HEK293 (cell line): ENCODE measurements around the gene RASAL2.

Source experiments
- CTCF ChIA-PET: fragments of 350-600 bp; formaldehyde crosslinking; extraction: SDS; loops from one replicate; lab custom pipeline; 2021; ENCODE audit warnings: antibody characterized with exemption; lab: Yijun Ruan, JAX
- POLR2A ChIA-PET: fragments of 300-600 bp; formaldehyde crosslinking; extraction: SDS; loops from one replicate; lab custom pipeline; 2020; ENCODE audit warnings: antibody characterized with exemption, inconsistent platforms; lab: Yijun Ruan, JAX
- H3K27ac ChIP-seq: fragments of 200-500 bp; sonication (Bioruptor generic); 2 replicates; pipeline ENCODE4 v1.5.1; 2014; ENCODE audit warnings: low read depth, low read length, control low read depth, inconsistent platforms; ENCODE audit errors: extremely low read depth
- H3K36me3 ChIP-seq, 2 experiments: fragments of 200-500 bp in 1 of 2; sonication (Bioruptor generic) in 1 of 2; 1 replicate in 1 of 2; 2 replicates in 1 of 2; pipeline ENCODE4 v1.5.1; 2014 to 2017; ENCODE audit warnings: inconsistent platforms in 2 of 2, low read length in 2 of 2; ENCODE audit not compliant: control insufficient read depth in 2 of 2, insufficient read depth in 1 of 2
- H3K4me1 ChIP-seq: fragments of 200-500 bp; sonication (Bioruptor generic); 2 replicates; pipeline ENCODE4 v1.5.1; 2014; ENCODE audit warnings: mild to moderate bottlenecking, low read length, inconsistent platforms; ENCODE audit not compliant: control insufficient read depth, insufficient read depth
- H3K4me3 ChIP-seq: 2 replicates; pipeline ENCODE4 v1.5.1; 2011; ENCODE audit warnings: low read depth, mild to moderate bottlenecking, control low read depth, low read length, moderate library complexity
- H3K9me3 ChIP-seq: fragments of 200-500 bp; sonication (Bioruptor generic); 2 replicates; pipeline ENCODE4 v1.5.1; 2014; ENCODE audit warnings: low read depth, low read length, inconsistent platforms; ENCODE audit not compliant: control insufficient read depth, insufficient read depth
- INSM2 ChIP-seq: fragments of 450-650 bp; formaldehyde crosslinking; IDR thresholded peaks from 2 replicates; pipeline ENCODE4 v1.5.1; 2016; ENCODE audit warnings: missing biosample characterization, missing genetic modification characterization
- MYNN ChIP-seq: fragments of 450-650 bp; formaldehyde crosslinking; IDR thresholded peaks from 2 replicates; pipeline ENCODE4 v1.5.1; 2016; ENCODE audit warnings: missing biosample characterization, missing genetic modification characterization, borderline replicate concordance
- ZBTB21 ChIP-seq: fragments of 450-650 bp; formaldehyde crosslinking; IDR thresholded peaks from 2 replicates; pipeline ENCODE4 v1.5.1; 2017; ENCODE audit warnings: missing biosample characterization, missing genetic modification characterization
- ZNF114 ChIP-seq: fragments of 450-650 bp; formaldehyde crosslinking; IDR thresholded peaks from 2 replicates; pipeline ENCODE4 v1.5.0; 2017; ENCODE audit warnings: missing biosample characterization, missing genetic modification characterization
- ZNF16 ChIP-seq: fragments of 450-650 bp; formaldehyde crosslinking; IDR thresholded peaks from 2 replicates; pipeline ENCODE4 v1.5.1; 2016; ENCODE audit warnings: low read depth, missing biosample characterization, missing genetic modification characterization
- ZNF18 ChIP-seq: fragments of 450-650 bp; formaldehyde crosslinking; IDR thresholded peaks from 2 replicates; pipeline ENCODE4 v1.5.1; 2016; ENCODE audit warnings: missing biosample characterization, missing genetic modification characterization
- ZNF2 ChIP-seq: fragments of 450-650 bp; formaldehyde crosslinking; IDR thresholded peaks from 2 replicates; pipeline ENCODE4 v1.5.1; 2016; ENCODE audit warnings: missing biosample characterization, missing genetic modification characterization
- ZNF221 ChIP-seq: fragments of 450-650 bp; formaldehyde crosslinking; IDR thresholded peaks from 2 replicates; pipeline ENCODE4 v1.5.1; 2017; ENCODE audit warnings: missing biosample characterization, missing genetic modification characterization, borderline replicate concordance
- ZNF248 ChIP-seq: fragments of 450-650 bp; formaldehyde crosslinking; IDR thresholded peaks from 2 replicates; pipeline ENCODE4 v1.5.1; 2017; ENCODE audit warnings: missing biosample characterization, missing genetic modification characterization
- ZNF366 ChIP-seq: fragments of 450-650 bp; formaldehyde crosslinking; conservative IDR thresholded peaks from 2 replicates; pipeline ENCODE4 v1.5.1; 2016; ENCODE audit warnings: missing biosample characterization, missing genetic modification characterization
- ZNF585B ChIP-seq: fragments of 450-650 bp; formaldehyde crosslinking; IDR thresholded peaks from 2 replicates; pipeline ENCODE4 v1.5.1; 2016; ENCODE audit warnings: missing biosample characterization, missing genetic modification characterization
- ZNF629 ChIP-seq: fragments of 450-650 bp; formaldehyde crosslinking; IDR thresholded peaks from 2 replicates; pipeline ENCODE4 v1.5.1; 2017; ENCODE audit warnings: missing biosample characterization, missing genetic modification characterization
- ZNF707 ChIP-seq: fragments of 450-650 bp; formaldehyde crosslinking; IDR thresholded peaks from 2 replicates; pipeline ENCODE4 v1.5.1; 2016; ENCODE audit warnings: missing biosample characterization, missing genetic modification characterization
- ZNF76 ChIP-seq: fragments of 450-650 bp; formaldehyde crosslinking; IDR thresholded peaks from 2 replicates; pipeline ENCODE4; 2016; ENCODE audit warnings: low read depth, missing biosample characterization, missing genetic modification characterization, borderline replicate concordance
- ZNF792 ChIP-seq: fragments of 450-650 bp; formaldehyde crosslinking; IDR thresholded peaks from 2 replicates; pipeline ENCODE4 v1.5.1; 2016; ENCODE audit warnings: missing biosample characterization, missing genetic modification characterization
- TF ChIP-seq, protein P1 (sequence below): fragments of 450-650 bp; formaldehyde crosslinking; IDR thresholded peaks from 2 replicates; pipeline ENCODE4 v1.5.1; 2016; ENCODE audit warnings: missing biosample characterization, missing genetic modification characterization
- TF ChIP-seq, protein P2 (sequence below): fragments of 450-650 bp; formaldehyde crosslinking; IDR thresholded peaks from 2 replicates; pipeline ENCODE4 v1.5.1; 2016; ENCODE audit warnings: missing biosample characterization, missing genetic modification characterization, borderline replicate concordance
- TF ChIP-seq, protein P3 (sequence below): fragments of 450-650 bp; formaldehyde crosslinking; IDR thresholded peaks from 2 replicates; pipeline ENCODE4 v1.5.1; 2016; ENCODE audit warnings: missing biosample characterization, missing genetic modification characterization

Gene RASAL2

GRCh38 chr1:178232949-178233348, 139.0 kb downstream of the RASAL2 start:
- TF ChIP-seq, protein P1, sequence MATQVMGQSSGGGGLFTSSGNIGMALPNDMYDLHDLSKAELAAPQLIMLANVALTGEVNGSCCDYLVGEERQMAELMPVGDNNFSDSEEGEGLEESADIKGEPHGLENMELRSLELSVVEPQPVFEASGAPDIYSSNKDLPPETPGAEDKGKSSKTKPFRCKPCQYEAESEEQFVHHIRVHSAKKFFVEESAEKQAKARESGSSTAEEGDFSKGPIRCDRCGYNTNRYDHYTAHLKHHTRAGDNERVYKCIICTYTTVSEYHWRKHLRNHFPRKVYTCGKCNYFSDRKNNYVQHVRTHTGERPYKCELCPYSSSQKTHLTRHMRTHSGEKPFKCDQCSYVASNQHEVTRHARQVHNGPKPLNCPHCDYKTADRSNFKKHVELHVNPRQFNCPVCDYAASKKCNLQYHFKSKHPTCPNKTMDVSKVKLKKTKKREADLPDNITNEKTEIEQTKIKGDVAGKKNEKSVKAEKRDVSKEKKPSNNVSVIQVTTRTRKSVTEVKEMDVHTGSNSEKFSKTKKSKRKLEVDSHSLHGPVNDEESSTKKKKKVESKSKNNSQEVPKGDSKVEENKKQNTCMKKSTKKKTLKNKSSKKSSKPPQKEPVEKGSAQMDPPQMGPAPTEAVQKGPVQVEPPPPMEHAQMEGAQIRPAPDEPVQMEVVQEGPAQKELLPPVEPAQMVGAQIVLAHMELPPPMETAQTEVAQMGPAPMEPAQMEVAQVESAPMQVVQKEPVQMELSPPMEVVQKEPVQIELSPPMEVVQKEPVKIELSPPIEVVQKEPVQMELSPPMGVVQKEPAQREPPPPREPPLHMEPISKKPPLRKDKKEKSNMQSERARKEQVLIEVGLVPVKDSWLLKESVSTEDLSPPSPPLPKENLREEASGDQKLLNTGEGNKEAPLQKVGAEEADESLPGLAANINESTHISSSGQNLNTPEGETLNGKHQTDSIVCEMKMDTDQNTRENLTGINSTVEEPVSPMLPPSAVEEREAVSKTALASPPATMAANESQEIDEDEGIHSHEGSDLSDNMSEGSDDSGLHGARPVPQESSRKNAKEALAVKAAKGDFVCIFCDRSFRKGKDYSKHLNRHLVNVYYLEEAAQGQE = no peak
- TF ChIP-seq ZNF248 (tag by site-specific recombination) = no peak
- TF ChIP-seq INSM2 (tag by site-specific recombination) = no peak
- no peak overlapping the region for H3K4me3 ChIP-seq
- no peaks in the 10 kb centered on the region for H3K4me1 ChIP-seq
- CTCF ChIA-PET = no interaction called here
- H3K9me3 ChIP-seq = no peaks in the 10 kb centered on the region
- H3K27ac ChIP-seq = no peak overlapping the region
- no peaks in the 10 kb centered on the region for H3K36me3 ChIP-seq
- POLR2A ChIA-PET = no interaction called here

GRCh38 chr1:178237121-178237520, 143.2 kb downstream of the RASAL2 start:
- CTCF ChIA-PET = interaction anchor here (0.5 to 0.9 kb wide), 2 partner anchors 62 to 1133 kb away, joined by 3 to 4 read pairs; no protein-coding TSS in a partner anchor
- TF ChIP-seq ZNF114 (tag by site-specific recombination) (no peak), MYNN (tag by site-specific recombination) (no peak), ZNF792 (tag by site-specific recombination) (no peak), ZNF76 (tag by site-specific recombination) (no peak), ZNF707 (tag by site-specific recombination) (no peak), ZNF585B (tag by site-specific recombination) (no peak), ZNF18 (no peak), ZNF16 (tag by site-specific recombination) (no peak), ZNF2 (tag by site-specific recombination) (no peak), ZNF221 (tag by site-specific recombination) (no peak), ZNF366 (tag by site-specific recombination) (no peak), ZBTB21 (tag by site-specific recombination) (no peak), ZNF629 (no peak)
- TF ChIP-seq, protein P2, sequence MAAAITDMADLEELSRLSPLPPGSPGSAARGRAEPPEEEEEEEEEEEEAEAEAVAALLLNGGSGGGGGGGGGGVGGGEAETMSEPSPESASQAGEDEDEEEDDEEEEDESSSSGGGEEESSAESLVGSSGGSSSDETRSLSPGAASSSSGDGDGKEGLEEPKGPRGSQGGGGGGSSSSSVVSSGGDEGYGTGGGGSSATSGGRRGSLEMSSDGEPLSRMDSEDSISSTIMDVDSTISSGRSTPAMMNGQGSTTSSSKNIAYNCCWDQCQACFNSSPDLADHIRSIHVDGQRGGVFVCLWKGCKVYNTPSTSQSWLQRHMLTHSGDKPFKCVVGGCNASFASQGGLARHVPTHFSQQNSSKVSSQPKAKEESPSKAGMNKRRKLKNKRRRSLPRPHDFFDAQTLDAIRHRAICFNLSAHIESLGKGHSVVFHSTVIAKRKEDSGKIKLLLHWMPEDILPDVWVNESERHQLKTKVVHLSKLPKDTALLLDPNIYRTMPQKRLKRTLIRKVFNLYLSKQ (tag by site-specific recombination) = no peak
- TF ChIP-seq, protein P3, sequence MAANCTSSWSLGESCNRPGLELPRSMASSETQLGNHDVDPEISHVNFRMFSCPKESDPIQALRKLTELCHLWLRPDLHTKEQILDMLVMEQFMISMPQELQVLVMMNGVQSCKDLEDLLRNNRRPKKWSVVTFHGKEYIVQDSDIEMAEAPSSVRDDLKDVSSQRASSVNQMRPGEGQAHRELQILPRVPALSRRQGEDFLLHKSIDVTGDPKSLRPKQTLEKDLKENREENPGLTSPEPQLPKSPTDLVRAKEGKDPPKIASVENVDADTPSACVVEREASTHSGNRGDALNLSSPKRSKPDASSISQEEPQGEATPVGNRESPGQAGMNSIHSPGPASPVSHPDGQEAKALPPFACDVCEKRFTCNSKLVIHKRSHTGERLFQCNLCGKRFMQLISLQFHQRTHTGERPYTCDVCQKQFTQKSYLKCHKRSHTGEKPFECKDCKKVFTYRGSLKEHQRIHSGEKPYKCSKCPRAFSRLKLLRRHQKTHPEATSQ = no peak
- peaks cover 9% of the 10 kb centered on the region for H3K4me1 ChIP-seq
- no peaks in the 10 kb centered on the region for H3K9me3 ChIP-seq
- POLR2A ChIA-PET = no interaction called here
- no peak overlapping the region for H3K27ac ChIP-seq
- H3K36me3 ChIP-seq = no peaks in the 10 kb centered on the region
- H3K4me3 ChIP-seq = no peak overlapping the region
